HepG2 (cell line): ENCODE results near the gene PLA2G12B. TPM values are rescaled to one million over a fixed set of nuclear protein-coding genes. Genes with fewer than 3 reads are reported as not detected.
A peak's percentile ranks its signal among the peaks of the same experiment; 100 is the strongest.

Experiments used
- ATM ChIP-seq: fragments of 450-650 bp; IDR thresholded peaks from 2 replicates; pipeline ENCODE4 v1.7.1; 2017; ENCODE audit warnings: mild to moderate bottlenecking, borderline replicate concordance
- BRCA1 ChIP-seq: sonication (generic); formaldehyde crosslinking; IDR thresholded peaks from 2 replicates; pipeline ENCODE4 v1.4.0; 2020; ENCODE audit warnings: missing genetic modification reagents
- DMAP1 ChIP-seq: IDR thresholded peaks from 2 replicates; pipeline ENCODE4 v1.6.1; 2016
- DNMT3B ChIP-seq: conservative IDR thresholded peaks from 2 replicates; pipeline ENCODE4 v1.6.1; 2016; ENCODE audit warnings: missing biosample characterization, control low read depth
- HHEX ChIP-seq: IDR thresholded peaks from 2 replicates; pipeline ENCODE4 v1.6.1; 2016; ENCODE audit warnings: control low read depth
- HNF4G ChIP-seq, 2 experiments: sonication (generic) in 1 of 2; formaldehyde crosslinking in 1 of 2; IDR thresholded peaks; 2 replicates each; pipeline versions ENCODE4 v1.4.0 to v1.6.1; 2011 to 2020; ENCODE audit warnings: borderline replicate concordance in 2 of 2, low read depth in 2 of 2, mild to moderate bottlenecking in 2 of 2, low read length in 1 of 2, missing genetic modification reagents in 1 of 2, moderate library complexity in 1 of 2
- HOXA7 ChIP-seq: sonication (generic); formaldehyde crosslinking; IDR thresholded peaks from 2 replicates; pipeline ENCODE4 v1.8.1; 2022; ENCODE audit warnings: mild to moderate bottlenecking, missing genetic modification reagents, moderate library complexity
- JUND ChIP-seq: sonication (generic); formaldehyde crosslinking; IDR thresholded peaks from 2 replicates; pipeline ENCODE4 v1.8.0; 2022; ENCODE audit warnings: mild to moderate bottlenecking, missing genetic modification reagents
- KAT7 ChIP-seq: IDR thresholded peaks from 2 replicates; pipeline ENCODE4 v1.6.1; 2018; ENCODE audit warnings: borderline replicate concordance, missing compliant biosample characterization
- MBD4 ChIP-seq: IDR thresholded peaks from 2 replicates; pipeline ENCODE4 v1.6.1; 2012; ENCODE audit warnings: low read length, inconsistent platforms, borderline replicate concordance
- MED13 ChIP-seq: sonication (generic); formaldehyde crosslinking; IDR thresholded peaks from 2 replicates; pipeline ENCODE4 v1.5.0; 2020; ENCODE audit warnings: missing genetic modification reagents
- MED8 ChIP-seq: sonication (generic); formaldehyde crosslinking; IDR thresholded peaks from 2 replicates; pipeline ENCODE4 v1.8.1; 2023; ENCODE audit warnings: mild to moderate bottlenecking, missing genetic modification reagents; ENCODE audit not compliant: insufficient replicate concordance
- NR2F6 ChIP-seq, 2 experiments: IDR thresholded peaks; 2 replicates each; pipeline ENCODE4 v1.6.1; 2016; ENCODE audit warnings: antibody characterized with exemption in 1 of 2, mild to moderate bottlenecking in 1 of 2
- NR3C1 ChIP-seq: sonication (generic); formaldehyde crosslinking; IDR thresholded peaks from 2 replicates; pipeline ENCODE4 v1.4.0; 2020; ENCODE audit warnings: missing genetic modification reagents
- PHF21A ChIP-seq: sonication (generic); formaldehyde crosslinking; IDR thresholded peaks from 2 replicates; pipeline ENCODE4 v1.5.0; 2020; ENCODE audit warnings: mild to moderate bottlenecking, missing genetic modification reagents
- SNAI1 ChIP-seq: sonication (generic); formaldehyde crosslinking; IDR thresholded peaks from 2 replicates; pipeline ENCODE4 v1.5.0; 2020; ENCODE audit warnings: mild to moderate bottlenecking, missing genetic modification reagents, borderline replicate concordance
- WIZ ChIP-seq: sonication (generic); formaldehyde crosslinking; IDR thresholded peaks from 2 replicates; pipeline ENCODE4 v1.5.1; 2020; ENCODE audit warnings: mild to moderate bottlenecking, missing genetic modification reagents
- ZNF138 ChIP-seq: sonication (generic); formaldehyde crosslinking; IDR thresholded peaks from 2 replicates; pipeline ENCODE4 v1.5.0; 2020; ENCODE audit warnings: mild to moderate bottlenecking, low read depth, missing genetic modification reagents
- ZNF205 ChIP-seq: IDR thresholded peaks from 2 replicates; pipeline ENCODE4 v1.6.1; 2018; ENCODE audit warnings: missing biosample characterization, missing genetic modification reagents
- ZNF510 ChIP-seq: sonication (generic); formaldehyde crosslinking; IDR thresholded peaks from 2 replicates; pipeline ENCODE4 v1.4.0; 2020; ENCODE audit warnings: low read depth, mild to moderate bottlenecking, missing genetic modification reagents
- ZNF530 ChIP-seq: sonication (generic); formaldehyde crosslinking; IDR thresholded peaks from 2 replicates; pipeline ENCODE4 v1.5.0; 2020; ENCODE audit warnings: low read depth, mild to moderate bottlenecking, missing genetic modification reagents
- ZNF776 ChIP-seq: sonication (generic); formaldehyde crosslinking; IDR thresholded peaks from 2 replicates; pipeline ENCODE4 v1.4.0; 2020; ENCODE audit warnings: mild to moderate bottlenecking, missing genetic modification reagents
- ZSCAN21 ChIP-seq: sonication (generic); formaldehyde crosslinking; IDR thresholded peaks from 2 replicates; pipeline ENCODE4 v1.8.0; 2022; ENCODE audit warnings: mild to moderate bottlenecking, missing genetic modification reagents, moderate library complexity, borderline replicate concordance
- ZSCAN22 ChIP-seq: sonication (generic); formaldehyde crosslinking; IDR thresholded peaks from 2 replicates; pipeline ENCODE4 v1.4.0; 2020; ENCODE audit warnings: mild to moderate bottlenecking, missing genetic modification reagents
- polyA plus RNA-seq, 8 experiments: library from polyadenylated mRNA; depleted of rRNA in 3 of 8; stranded (reverse) in 7 of 8; unstranded in 1 of 8; fragments of >200 nt; fragmentation: Illumina TruSeq in 4 of 8; extraction: Trizol in 4 of 8; gene quantifications; 2 replicates each; pipeline versions ENCODE4 v1.2.1 to v1.2.3, GENCODE V29; 2011 to 2016; ENCODE audit warnings: low read depth in 4 of 8, missing spikeins in 1 of 8, mixed read lengths in 1 of 8; ENCODE audit not compliant: insufficient read depth in 1 of 8
- total RNA-seq, 5 experiments: library from RNA; depleted of rRNA; stranded (reverse); fragments of >200 nt; fragmentation: Illumina TruSeq; extraction: Trizol; gene quantifications; 2 replicates each; pipeline ENCODE4 v1.2.3, GENCODE V29; 2016; ENCODE audit warnings: low read depth in 1 of 5
- TF ChIP-seq, protein P1 (sequence below): sonication (generic); formaldehyde crosslinking; IDR thresholded peaks from 2 replicates; pipeline ENCODE4 v1.8.1; 2022; ENCODE audit warnings: mild to moderate bottlenecking, missing genetic modification reagents
- TF ChIP-seq, protein P2 (sequence below): sonication (generic); formaldehyde crosslinking; conservative IDR thresholded peaks from 2 replicates; pipeline ENCODE4 v1.4.0; 2020; ENCODE audit warnings: mild to moderate bottlenecking, missing genetic modification reagents, moderate library complexity
- TF ChIP-seq, protein P3 (sequence below): sonication (generic); formaldehyde crosslinking; IDR thresholded peaks from 2 replicates; pipeline ENCODE4 v1.4.0; 2020; ENCODE audit warnings: mild to moderate bottlenecking, missing genetic modification reagents

The PLA2G12B gene
- total and polyA plus RNA-seq, 2 of the 13 experiments (the other 11 are each of a cell fraction or from before 2014, with no cell fraction given) = 7.7 to 38.0 TPM

DNA sequence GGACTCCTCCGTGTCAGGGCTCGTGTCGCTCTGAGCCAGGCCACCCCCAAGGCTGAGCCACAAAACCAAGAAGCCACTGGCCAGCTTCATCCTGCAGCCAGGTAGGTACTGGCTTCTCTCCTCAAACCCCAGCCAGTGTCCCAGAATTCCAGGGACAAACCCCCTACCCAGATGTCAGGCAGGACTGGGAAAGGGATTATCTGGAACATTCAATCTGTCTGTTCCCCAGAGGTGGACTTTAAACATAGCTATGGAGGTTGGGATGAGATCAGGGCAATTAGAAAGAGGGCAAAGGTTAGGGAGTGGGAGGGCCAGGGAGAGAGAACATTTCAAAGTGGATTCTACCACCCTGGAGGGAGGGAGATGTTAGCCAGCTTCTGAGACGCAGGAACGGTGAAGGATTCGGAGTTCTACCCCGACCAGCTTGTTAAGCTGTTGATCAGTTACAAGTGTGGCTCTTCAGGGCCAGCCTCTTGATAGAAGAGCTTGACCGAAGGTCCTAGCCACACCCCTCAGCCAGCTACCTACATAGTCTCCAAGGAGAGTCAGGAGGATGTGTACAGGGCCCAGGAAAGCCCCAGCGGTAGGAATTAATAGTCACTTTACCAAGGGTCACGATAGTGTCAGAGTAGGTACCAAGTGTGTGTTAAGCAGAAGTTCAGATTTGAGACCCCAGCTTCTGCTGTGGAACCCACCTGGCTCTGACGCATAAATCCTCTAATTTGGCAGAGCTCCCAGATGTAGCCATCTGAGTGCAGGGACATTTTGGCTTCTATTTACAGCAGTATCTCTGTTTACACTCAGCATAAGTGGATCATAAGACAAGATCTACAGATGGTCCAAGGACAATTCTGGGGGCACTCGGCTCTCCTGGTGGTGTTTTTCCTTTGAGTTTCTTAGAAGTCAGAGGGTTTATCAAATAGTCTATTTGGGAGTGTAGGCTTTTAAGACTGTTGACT, at the start of gene PLA2G12B (continued):
- TF ChIP-seq, protein P1, sequence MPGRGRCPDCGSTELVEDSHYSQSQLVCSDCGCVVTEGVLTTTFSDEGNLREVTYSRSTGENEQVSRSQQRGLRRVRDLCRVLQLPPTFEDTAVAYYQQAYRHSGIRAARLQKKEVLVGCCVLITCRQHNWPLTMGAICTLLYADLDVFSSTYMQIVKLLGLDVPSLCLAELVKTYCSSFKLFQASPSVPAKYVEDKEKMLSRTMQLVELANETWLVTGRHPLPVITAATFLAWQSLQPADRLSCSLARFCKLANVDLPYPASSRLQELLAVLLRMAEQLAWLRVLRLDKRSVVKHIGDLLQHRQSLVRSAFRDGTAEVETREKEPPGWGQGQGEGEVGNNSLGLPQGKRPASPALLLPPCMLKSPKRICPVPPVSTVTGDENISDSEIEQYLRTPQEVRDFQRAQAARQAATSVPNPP = no peak
- TF ChIP-seq ZNF776 (no peak), ATM (no peak), ZNF510 (no peak), DNMT3B (CRISPR knock-in tag) (no peak), NR3C1 (CRISPR knock-in tag) (no peak), MED8 (CRISPR knock-in tag) (no peak), NR2F6 (IDR thresholded peaks at IDR 0.05) (peak; percentile 85), NR2F6 (CRISPR knock-in tag; IDR thresholded peaks at IDR 0.05) (peak; percentile 69), HOXA7 (no peak), BRCA1 (no peak), DMAP1 (CRISPR knock-in tag) (no peak), PHF21A (CRISPR knock-in tag) (peak; percentile 74), ZSCAN22 (no peak), ZNF205 (CRISPR knock-in tag) (no peak), HNF4G (IDR thresholded peaks at IDR 0.05; ENCODE audit: borderline replicate concordance, low read depth, low read length) (peak; percentile 66), HNF4G (CRISPR knock-in tag; IDR thresholded peaks at IDR 0.05; ENCODE audit: borderline replicate concordance, low read depth) (no peak), MED13 (no peak), KAT7 (no peak), ZNF138 (CRISPR knock-in tag) (no peak), SNAI1 (CRISPR knock-in tag) (peak; percentile 48; the same call in 1 of the 2 replicates), WIZ (CRISPR knock-in tag) (no peak), JUND (no peak), ZSCAN21 (CRISPR knock-in tag) (peak; percentile 52; the same call in 1 of the 2 replicates), MBD4 (no peak), HHEX (no peak), ZNF530 (CRISPR knock-in tag) (no peak)
- TF ChIP-seq, protein P2, sequence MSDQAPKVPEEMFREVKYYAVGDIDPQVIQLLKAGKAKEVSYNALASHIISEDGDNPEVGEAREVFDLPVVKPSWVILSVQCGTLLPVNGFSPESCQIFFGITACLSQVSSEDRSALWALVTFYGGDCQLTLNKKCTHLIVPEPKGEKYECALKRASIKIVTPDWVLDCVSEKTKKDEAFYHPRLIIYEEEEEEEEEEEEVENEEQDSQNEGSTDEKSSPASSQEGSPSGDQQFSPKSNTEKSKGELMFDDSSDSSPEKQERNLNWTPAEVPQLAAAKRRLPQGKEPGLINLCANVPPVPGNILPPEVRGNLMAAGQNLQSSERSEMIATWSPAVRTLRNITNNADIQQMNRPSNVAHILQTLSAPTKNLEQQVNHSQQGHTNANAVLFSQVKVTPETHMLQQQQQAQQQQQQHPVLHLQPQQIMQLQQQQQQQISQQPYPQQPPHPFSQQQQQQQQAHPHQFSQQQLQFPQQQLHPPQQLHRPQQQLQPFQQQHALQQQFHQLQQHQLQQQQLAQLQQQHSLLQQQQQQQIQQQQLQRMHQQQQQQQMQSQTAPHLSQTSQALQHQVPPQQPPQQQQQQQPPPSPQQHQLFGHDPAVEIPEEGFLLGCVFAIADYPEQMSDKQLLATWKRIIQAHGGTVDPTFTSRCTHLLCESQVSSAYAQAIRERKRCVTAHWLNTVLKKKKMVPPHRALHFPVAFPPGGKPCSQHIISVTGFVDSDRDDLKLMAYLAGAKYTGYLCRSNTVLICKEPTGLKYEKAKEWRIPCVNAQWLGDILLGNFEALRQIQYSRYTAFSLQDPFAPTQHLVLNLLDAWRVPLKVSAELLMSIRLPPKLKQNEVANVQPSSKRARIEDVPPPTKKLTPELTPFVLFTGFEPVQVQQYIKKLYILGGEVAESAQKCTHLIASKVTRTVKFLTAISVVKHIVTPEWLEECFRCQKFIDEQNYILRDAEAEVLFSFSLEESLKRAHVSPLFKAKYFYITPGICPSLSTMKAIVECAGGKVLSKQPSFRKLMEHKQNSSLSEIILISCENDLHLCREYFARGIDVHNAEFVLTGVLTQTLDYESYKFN (CRISPR knock-in tag) = peak; percentile 64
- TF ChIP-seq, protein P3, sequence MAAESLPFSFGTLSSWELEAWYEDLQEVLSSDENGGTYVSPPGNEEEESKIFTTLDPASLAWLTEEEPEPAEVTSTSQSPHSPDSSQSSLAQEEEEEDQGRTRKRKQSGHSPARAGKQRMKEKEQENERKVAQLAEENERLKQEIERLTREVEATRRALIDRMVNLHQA (CRISPR knock-in tag) = no peak
